H1 (cell line): Measurements from ENCODE around the gene PLBD2. TPM values are rescaled to one million over a fixed set of nuclear protein-coding genes. Genes with fewer than 3 reads are reported as not detected.

Experiments
- CTCF ChIA-PET: fragments of 300-600 bp; sonication (Branson Sonifier 250); formaldehyde crosslinking; loops from one replicate; lab custom pipeline; 2021; ENCODE audit not compliant: partially characterized antibody; lab: Charles Lee
- POLR2A ChIA-PET: fragments of 300-600 bp; sonication (Branson Sonifier 250); formaldehyde crosslinking; loops from one replicate; lab custom pipeline; 2021; ENCODE audit warnings: inconsistent platforms; ENCODE audit not compliant: partially characterized antibody; lab: Charles Lee
- DNase-seq, 2 experiments: peaks; one replicate each; pipeline versions ENCODE4 v3.0.0 to v3.0.0-alpha.2; 2010 to 2022; ENCODE audit warnings: low spot score in 2 of 2, low read depth in 1 of 2, mixed read lengths in 1 of 2
- FAIRE-seq: peaks from 2 replicates; lab custom pipeline; 2011; peaks lifted over from hg19 to GRCh38; lab: Jason Lieb, UNC
- H2AFZ ChIP-seq: 2 replicates; pipeline ENCODE4 v1.8.1; 2012; ENCODE audit warnings: low read length, inconsistent platforms
- H2AK5ac ChIP-seq: 2 replicates; pipeline ENCODE4 v1.6.1; 2013; ENCODE audit warnings: low read depth, low read length
- H2BK120ac ChIP-seq: replicated peaks from 2 replicates; pipeline ENCODE3; 2013; ENCODE audit warnings: low read depth, low read length, inconsistent platforms
- H2BK12ac ChIP-seq: 2 replicates; pipeline ENCODE4 v1.6.1; 2013; ENCODE audit warnings: low read depth, low read length
- H2BK15ac ChIP-seq: 2 replicates; pipeline ENCODE4 v1.6.1; 2013; ENCODE audit warnings: low read length
- H2BK20ac ChIP-seq: 2 replicates; pipeline ENCODE4 v1.6.1; 2013; ENCODE audit warnings: low read length
- H2BK5ac ChIP-seq: 2 replicates; pipeline ENCODE4 v1.6.1; 2013; ENCODE audit warnings: low read depth, low read length
- H3K14ac ChIP-seq: 2 replicates; pipeline ENCODE4 v1.6.1; 2013; ENCODE audit warnings: inconsistent platforms; ENCODE audit not compliant: insufficient read length
- H3K18ac ChIP-seq: 2 replicates; pipeline ENCODE4 v1.6.1; 2013; ENCODE audit warnings: low read length; ENCODE audit errors: extremely low read depth
- H3K23ac ChIP-seq: 2 replicates; pipeline ENCODE4 v1.6.1; 2013; ENCODE audit warnings: inconsistent platforms; ENCODE audit not compliant: insufficient read length
- H3K23me2 ChIP-seq: 2 replicates; pipeline ENCODE4 v1.6.1; 2013; ENCODE audit warnings: low read depth, low read length
- H3K27ac ChIP-seq: 2 replicates; pipeline ENCODE4 v1.6.1; 2011; ENCODE audit warnings: low read depth, low read length, inconsistent platforms
- H3K27me3 ChIP-seq, 4 experiments: replicated peaks in 1 of 4; 1 replicate in 1 of 4; 2 replicates in 3 of 4; pipeline versions ENCODE4 v1.6.1 to v1.8.1; 2011 to 2013; ENCODE audit warnings: low read length in 3 of 4, mild to moderate bottlenecking in 3 of 4, inconsistent platforms in 2 of 4, mixed read lengths in 2 of 4, moderate library complexity in 1 of 4; ENCODE audit not compliant: control insufficient read depth in 3 of 4, insufficient read depth in 3 of 4; ENCODE audit errors: extremely low read depth in 1 of 4
- H3K36me3 ChIP-seq, 4 experiments: 2 replicates each; pipeline versions ENCODE4 v1.6.1 to v1.8.1; 2011 to 2013; ENCODE audit warnings: mild to moderate bottlenecking in 4 of 4, low read length in 3 of 4, moderate library complexity in 2 of 4, control low read depth in 1 of 4, inconsistent platforms in 1 of 4; ENCODE audit not compliant: insufficient read depth in 4 of 4, control insufficient read depth in 2 of 4
- H3K4ac ChIP-seq: replicated peaks from 2 replicates; pipeline ENCODE3; 2013; ENCODE audit warnings: low read length, low read depth, mixed read lengths, inconsistent platforms; ENCODE audit not compliant: insufficient read length
- H3K4me1 ChIP-seq, 4 experiments: replicated peaks in 1 of 4; 1 replicate in 1 of 4; 2 replicates in 3 of 4; pipeline versions ENCODE4 v1.6.1 to v1.8.1; 2011 to 2013; ENCODE audit warnings: low read length in 3 of 4, inconsistent platforms in 2 of 4, mixed read lengths in 1 of 4; ENCODE audit not compliant: insufficient read depth in 4 of 4, control insufficient read depth in 3 of 4
- H3K4me2 ChIP-seq, 2 experiments: 2 replicates each; pipeline versions ENCODE4 v1.6.1 to v1.8.1; 2011 to 2013; ENCODE audit warnings: low read depth in 2 of 2, low read length in 2 of 2, control low read depth in 1 of 2, inconsistent platforms in 1 of 2, mild to moderate bottlenecking in 1 of 2; ENCODE audit not compliant: insufficient read depth in 1 of 2
- H3K4me3 ChIP-seq, 4 experiments: fragments of 200-600, 300-600 bp in 1 of 4; sonication (generic), shearing (Covaris generic), sonication (Bioruptor Twin) in 1 of 4; 2 replicates each; pipeline versions ENCODE4 v1.5.1 to v1.8.1; 2011 to 2016; ENCODE audit warnings: low read length in 4 of 4, low read depth in 3 of 4, control low read depth in 2 of 4, inconsistent platforms in 2 of 4, mild to moderate bottlenecking in 2 of 4, mixed read lengths in 1 of 4, moderate library complexity in 1 of 4; ENCODE audit not compliant: insufficient read depth in 2 of 4; ENCODE audit errors: extremely low read depth in 1 of 4
- H3K56ac ChIP-seq: replicated peaks from 2 replicates; pipeline ENCODE3; 2013; ENCODE audit warnings: low read depth, mild to moderate bottlenecking, mixed read lengths, low read length, inconsistent platforms; ENCODE audit not compliant: insufficient read length
- H3K79me1 ChIP-seq: 2 replicates; pipeline ENCODE4 v1.6.1; 2013; ENCODE audit warnings: low read depth, low read length, control low read depth
- H3K79me2 ChIP-seq, 2 experiments: 2 replicates each; pipeline versions ENCODE4 v1.6.1 to v1.8.1; 2012 to 2013; ENCODE audit warnings: low read length in 2 of 2, mild to moderate bottlenecking in 2 of 2, inconsistent platforms in 1 of 2; ENCODE audit not compliant: insufficient read depth in 2 of 2, control insufficient read depth in 1 of 2
- H3K9ac ChIP-seq, 4 experiments: replicated peaks in 1 of 4; 1 replicate in 1 of 4; 2 replicates in 3 of 4; pipeline versions ENCODE4 v1.6.1 to v1.8.1; 2011 to 2013; ENCODE audit warnings: low read depth in 3 of 4, low read length in 3 of 4, control low read depth in 2 of 4, mild to moderate bottlenecking in 2 of 4, moderate library complexity in 2 of 4, inconsistent platforms in 1 of 4; ENCODE audit errors: extremely low read depth in 1 of 4
- H3K9me3 ChIP-seq, 2 experiments: 2 replicates each; pipeline versions ENCODE4 v1.6.1 to v1.8.1; 2012 to 2013; ENCODE audit warnings: mild to moderate bottlenecking in 2 of 2, moderate library complexity in 2 of 2, control low read depth in 1 of 2, inconsistent platforms in 1 of 2, low read depth in 1 of 2, low read length in 1 of 2, mixed read lengths in 1 of 2; ENCODE audit not compliant: insufficient read depth in 2 of 2
- H4K20me1 ChIP-seq, 2 experiments: replicated peaks in 1 of 2; 2 replicates each; pipeline versions ENCODE3 to v1.8.1; 2011 to 2013; ENCODE audit warnings: inconsistent platforms in 2 of 2, low read length in 2 of 2, mild to moderate bottlenecking in 1 of 2; ENCODE audit not compliant: insufficient read depth in 2 of 2, control insufficient read depth in 1 of 2
- H4K5ac ChIP-seq: 2 replicates; pipeline ENCODE4 v1.6.1; 2013; ENCODE audit warnings: low read length, low read depth, mixed read lengths, inconsistent platforms; ENCODE audit not compliant: insufficient read length
- H4K8ac ChIP-seq: 2 replicates; pipeline ENCODE4 v1.8.0; 2013; ENCODE audit warnings: mild to moderate bottlenecking, moderate library complexity, low read length, inconsistent platforms; ENCODE audit not compliant: insufficient read depth; ENCODE audit errors: extremely low read depth
- H4K91ac ChIP-seq: replicated peaks from 2 replicates; pipeline ENCODE3; 2013; ENCODE audit warnings: low read length, mixed read lengths, inconsistent platforms; ENCODE audit not compliant: insufficient read length
- BCL11A ChIP-seq, 2 experiments: IDR thresholded peaks; one replicate each; pipeline ENCODE4 v1.6.1; 2011; ENCODE audit warnings: low read depth in 2 of 2, low read length in 2 of 2, mild to moderate bottlenecking in 2 of 2
- CBX8 ChIP-seq: fragments of 300-800, 300-1000 bp; sonication (generic); IDR thresholded peaks from 2 replicates; pipeline ENCODE4 v1.7.1; 2016; ENCODE audit warnings: low read depth, low read length, borderline replicate concordance
- EGR1 ChIP-seq: IDR thresholded peaks from 2 replicates; pipeline ENCODE4 v1.6.1; 2011; ENCODE audit warnings: low read depth, low read length, borderline replicate concordance
- EP300 ChIP-seq, 2 experiments: IDR thresholded peaks; 1 replicate in 1 of 2; 2 replicates in 1 of 2; pipeline ENCODE4 v1.6.1; 2011 to 2012; ENCODE audit warnings: low read depth in 2 of 2, low read length in 2 of 2, mild to moderate bottlenecking in 2 of 2, borderline replicate concordance in 1 of 2, inconsistent platforms in 1 of 2, moderate library complexity in 1 of 2
- HDAC6 ChIP-seq: IDR thresholded peaks from one replicate; pipeline ENCODE4 v1.7.1; 2012; ENCODE audit warnings: low read depth, mild to moderate bottlenecking, inconsistent platforms, low read length, moderate library complexity
- POLR2AphosphoS5 ChIP-seq: IDR thresholded peaks from 2 replicates; pipeline ENCODE4 v1.6.1; 2011; ENCODE audit warnings: low read depth, low read length
- SIN3A ChIP-seq, 2 experiments: IDR thresholded peaks in 1 of 2; conservative IDR thresholded peaks in 1 of 2; 2 replicates each; pipeline ENCODE4 v1.6.1; 2011 to 2012; ENCODE audit warnings: low read length in 2 of 2, improper control_type of control experiment in 1 of 2, low read depth in 1 of 2, mild to moderate bottlenecking in 1 of 2
- SRF ChIP-seq: IDR thresholded peaks from 2 replicates; pipeline ENCODE4 v1.6.1; 2011; ENCODE audit warnings: mild to moderate bottlenecking, low read depth, low read length, moderate library complexity
- SUZ12 ChIP-seq: fragments of 200-600 bp; sonication (generic); IDR thresholded peaks from 2 replicates; pipeline ENCODE4 v1.6.1; 2012; ENCODE audit warnings: mild to moderate bottlenecking, inconsistent platforms, low read length, moderate library complexity, mixed read lengths
- TCF12 ChIP-seq: IDR thresholded peaks from 2 replicates; pipeline ENCODE4 v1.6.1; 2011; ENCODE audit warnings: low read depth, mild to moderate bottlenecking, low read length
- TEAD4 ChIP-seq: IDR thresholded peaks from 2 replicates; pipeline ENCODE4 v1.6.1; 2012; ENCODE audit warnings: low read depth, low read length, inconsistent platforms, mixed read lengths
- WGBS, 2 experiments: shearing (Covaris generic) in 1 of 2; methylation state at CpG; one replicate each; pipeline versions ENCODE4 v1.1.6 to v1.1.7; 2013 to 2015; ENCODE audit warnings: low lambda C conversion rate in 2 of 2, mixed read lengths in 2 of 2, inconsistent platforms in 1 of 2, low coverage in 1 of 2, missing lambda C conversion rate in 1 of 2; ENCODE audit not compliant: insufficient replicate concordance in 2 of 2, insufficient coverage in 1 of 2, insufficient read length in 1 of 2; ENCODE audit errors: extremely low coverage in 1 of 2, missing lambda C conversion rate in 1 of 2; 5-methylcytosine and 5-hydroxymethylcytosine counted together
- polyA plus RNA-seq, 7 experiments: library from polyadenylated mRNA; depleted of rRNA in 3 of 7; stranded (reverse) in 5 of 7; unstranded in 2 of 7; fragments of >200 nt in 5 of 7; fragments of 200-250 nt in 2 of 7; gene quantifications; 1 replicate in 5 of 7; 2 replicates in 1 of 7; 4 replicates in 1 of 7; pipeline versions ENCODE4 v1.2.1 to v1.2.3, GENCODE V29; 2011 to 2013; ENCODE audit warnings: missing spikeins in 2 of 7, mixed read lengths in 2 of 7
- total RNA-seq: library from RNA; stranded (reverse); fragmentation: NEBNext Ultra II Directional; extraction: Animal tissue kit (Norgen Biotek cat#: 25700); gene quantifications from 2 replicates; pipeline ENCODE4 v1.2.1, GENCODE V29; 2021
- TF ChIP-seq, protein P1 (sequence below): IDR thresholded peaks from 2 replicates; pipeline ENCODE4 v1.6.1; 2012; ENCODE audit warnings: inconsistent platforms

The PLBD2 gene
- total and polyA plus RNA-seq, 2 of the 8 experiments (the other 6 are each of a cell fraction or from before 2014, with no cell fraction given): 16.8 to 33.5 TPM

DNA sequence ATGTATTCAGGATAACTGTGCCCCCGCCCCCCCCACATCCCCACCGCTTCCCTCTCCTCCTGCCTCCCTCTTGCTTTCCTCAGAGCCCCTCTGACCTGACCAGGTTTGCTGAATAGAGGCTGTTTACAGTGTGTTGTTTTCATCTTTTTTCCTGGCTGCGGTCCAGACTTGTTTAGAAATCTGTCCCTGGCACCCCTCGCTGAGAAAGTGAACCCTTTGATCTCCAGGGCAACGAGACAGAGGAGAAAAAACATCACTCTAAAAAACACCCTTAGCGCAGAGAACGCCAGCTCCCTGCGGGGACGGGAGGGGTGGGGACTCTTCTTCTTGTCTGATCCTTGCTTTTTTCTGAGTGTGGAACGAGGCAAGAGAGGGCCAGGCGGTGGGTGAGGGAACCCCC lies 22.8 kb downstream of the PLBD2 start:
- Histone ChIP-seq H2AK5ac (no peak overlapping the region), H3K4me2 (no peak overlapping the region), H2BK15ac (no peak overlapping the region), H3K79me1 (no peaks in the 10 kb centered on the region), H3K18ac (no peak overlapping the region), H3K27me3 (no peaks in the 10 kb centered on the region), H3K79me2 (no peaks in the 10 kb centered on the region), H3K56ac (no peak overlapping the region), H3K23ac (no peak overlapping the region), H4K91ac (no peak overlapping the region), H2BK5ac (no peak overlapping the region; the same call in 1 of the 2 replicates), H3K23me2 (no peaks in the 10 kb centered on the region), H3K36me3 (peaks cover 0 to 6% (median 3%) of the 10 kb centered on the region in 4 experiments; a peak in 4 of 8 replicates), H3K27ac (no peak overlapping the region), H3K4me3 (no peak overlapping the region), H4K20me1 (peaks cover 0 to 2% of the 10 kb centered on the region in 2 experiments), H2BK20ac (no peak overlapping the region), H3K14ac (no peak overlapping the region), H2BK120ac (no peak overlapping the region), H3K4me1 (no peaks in the 10 kb centered on the region), H4K8ac (no peak overlapping the region), H2BK12ac (no peak overlapping the region), H3K4ac (no peak overlapping the region), H3K9me3 (no peaks in the 10 kb centered on the region), H2AFZ (no peak overlapping the region), H3K9ac (no peak overlapping the region), H4K5ac (no peak overlapping the region)
- 84% methylated on average over 11 of the region's 11 CpGs; no CpG with 5 or more reads in 1 of the 2 experiments for WGBS, 2 experiments
- DNase-seq (no peak), FAIRE-seq (no peak)
- CTCF ChIA-PET: interaction anchor here (0.8 to 1.9 kb wide), 3 partner anchors 13 to 62 kb away, joined by 3 to 4 read pairs (median 3); no protein-coding TSS in a partner anchor
- POLR2A ChIA-PET: no interaction called here
- TF ChIP-seq TEAD4 (no peak), TCF12 (no peak), CBX8 (no peak), EP300 (IDR thresholded peaks at IDR 0.05; ENCODE audit: borderline replicate concordance in 1 of 2, low read depth in 2 of 2, low read length in 2 of 2) (no peak), BCL11A (IDR thresholded peaks at IDR 0.05; ENCODE audit: low read depth in 2 of 2, low read length in 2 of 2) (no peak), SRF (no peak), EGR1 (no peak), SIN3A (conservative IDR thresholded peaks at IDR 0.05 in 1 of 2, IDR thresholded peaks at IDR 0.05 in 1 of 2; ENCODE audit: low read depth in 1 of 2, low read length in 2 of 2) (no peak), HDAC6 (no peak), SUZ12 (no peak), POLR2AphosphoS5 (no peak)
- TF ChIP-seq, protein P1, sequence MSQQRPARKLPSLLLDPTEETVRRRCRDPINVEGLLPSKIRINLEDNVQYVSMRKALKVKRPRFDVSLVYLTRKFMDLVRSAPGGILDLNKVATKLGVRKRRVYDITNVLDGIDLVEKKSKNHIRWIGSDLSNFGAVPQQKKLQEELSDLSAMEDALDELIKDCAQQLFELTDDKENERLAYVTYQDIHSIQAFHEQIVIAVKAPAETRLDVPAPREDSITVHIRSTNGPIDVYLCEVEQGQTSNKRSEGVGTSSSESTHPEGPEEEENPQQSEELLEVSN: no peak
